H1 (cell line): ENCODE data around the gene HPN. TPM values are rescaled to one million over a fixed set of nuclear protein-coding genes. Genes with fewer than 3 reads are reported as not detected.

Experiments
- CTCF ChIA-PET: fragments of 300-600 bp; sonication (Branson Sonifier 250); formaldehyde crosslinking; loops from one replicate; lab custom pipeline; 2021; ENCODE audit not compliant: partially characterized antibody; lab: Charles Lee
- POLR2A ChIA-PET: fragments of 300-600 bp; sonication (Branson Sonifier 250); formaldehyde crosslinking; loops from one replicate; lab custom pipeline; 2021; ENCODE audit warnings: inconsistent platforms; ENCODE audit not compliant: partially characterized antibody; lab: Charles Lee
- DNase-seq, 2 experiments: peaks; one replicate each; pipeline versions ENCODE4 v3.0.0 to v3.0.0-alpha.2; 2010 to 2022; ENCODE audit warnings: low spot score in 2 of 2, low read depth in 1 of 2, mixed read lengths in 1 of 2
- FAIRE-seq: peaks from 2 replicates; lab custom pipeline; 2011; peaks lifted over from hg19 to GRCh38; lab: Jason Lieb, UNC
- H2AFZ ChIP-seq: 2 replicates; pipeline ENCODE4 v1.8.1; 2012; ENCODE audit warnings: low read length, inconsistent platforms
- H2AK5ac ChIP-seq: 2 replicates; pipeline ENCODE4 v1.6.1; 2013; ENCODE audit warnings: low read depth, low read length
- H2BK120ac ChIP-seq: replicated peaks from 2 replicates; pipeline ENCODE3; 2013; ENCODE audit warnings: low read depth, low read length, inconsistent platforms
- H2BK12ac ChIP-seq: 2 replicates; pipeline ENCODE4 v1.6.1; 2013; ENCODE audit warnings: low read depth, low read length
- H2BK15ac ChIP-seq: 2 replicates; pipeline ENCODE4 v1.6.1; 2013; ENCODE audit warnings: low read length
- H2BK20ac ChIP-seq: 2 replicates; pipeline ENCODE4 v1.6.1; 2013; ENCODE audit warnings: low read length
- H2BK5ac ChIP-seq: 2 replicates; pipeline ENCODE4 v1.6.1; 2013; ENCODE audit warnings: low read depth, low read length
- H3K14ac ChIP-seq: 2 replicates; pipeline ENCODE4 v1.6.1; 2013; ENCODE audit warnings: inconsistent platforms; ENCODE audit not compliant: insufficient read length
- H3K18ac ChIP-seq: 2 replicates; pipeline ENCODE4 v1.6.1; 2013; ENCODE audit warnings: low read length; ENCODE audit errors: extremely low read depth
- H3K23ac ChIP-seq: 2 replicates; pipeline ENCODE4 v1.6.1; 2013; ENCODE audit warnings: inconsistent platforms; ENCODE audit not compliant: insufficient read length
- H3K23me2 ChIP-seq: 2 replicates; pipeline ENCODE4 v1.6.1; 2013; ENCODE audit warnings: low read depth, low read length
- H3K27ac ChIP-seq: 2 replicates; pipeline ENCODE4 v1.6.1; 2011; ENCODE audit warnings: low read depth, low read length, inconsistent platforms
- H3K27me3 ChIP-seq, 4 experiments: replicated peaks in 1 of 4; 1 replicate in 1 of 4; 2 replicates in 3 of 4; pipeline versions ENCODE4 v1.6.1 to v1.8.1; 2011 to 2013; ENCODE audit warnings: low read length in 3 of 4, mild to moderate bottlenecking in 3 of 4, inconsistent platforms in 2 of 4, mixed read lengths in 2 of 4, moderate library complexity in 1 of 4; ENCODE audit not compliant: control insufficient read depth in 3 of 4, insufficient read depth in 3 of 4; ENCODE audit errors: extremely low read depth in 1 of 4
- H3K36me3 ChIP-seq, 4 experiments: 2 replicates each; pipeline versions ENCODE4 v1.6.1 to v1.8.1; 2011 to 2013; ENCODE audit warnings: mild to moderate bottlenecking in 4 of 4, low read length in 3 of 4, moderate library complexity in 2 of 4, control low read depth in 1 of 4, inconsistent platforms in 1 of 4; ENCODE audit not compliant: insufficient read depth in 4 of 4, control insufficient read depth in 2 of 4
- H3K4ac ChIP-seq: replicated peaks from 2 replicates; pipeline ENCODE3; 2013; ENCODE audit warnings: low read length, low read depth, mixed read lengths, inconsistent platforms; ENCODE audit not compliant: insufficient read length
- H3K4me1 ChIP-seq, 4 experiments: replicated peaks in 1 of 4; 1 replicate in 1 of 4; 2 replicates in 3 of 4; pipeline versions ENCODE4 v1.6.1 to v1.8.1; 2011 to 2013; ENCODE audit warnings: low read length in 3 of 4, inconsistent platforms in 2 of 4, mixed read lengths in 1 of 4; ENCODE audit not compliant: insufficient read depth in 4 of 4, control insufficient read depth in 3 of 4
- H3K4me2 ChIP-seq, 2 experiments: 2 replicates each; pipeline versions ENCODE4 v1.6.1 to v1.8.1; 2011 to 2013; ENCODE audit warnings: low read depth in 2 of 2, low read length in 2 of 2, control low read depth in 1 of 2, inconsistent platforms in 1 of 2, mild to moderate bottlenecking in 1 of 2; ENCODE audit not compliant: insufficient read depth in 1 of 2
- H3K4me3 ChIP-seq, 4 experiments: fragments of 200-600, 300-600 bp in 1 of 4; sonication (generic), shearing (Covaris generic), sonication (Bioruptor Twin) in 1 of 4; 2 replicates each; pipeline versions ENCODE4 v1.5.1 to v1.8.1; 2011 to 2016; ENCODE audit warnings: low read length in 4 of 4, low read depth in 3 of 4, control low read depth in 2 of 4, inconsistent platforms in 2 of 4, mild to moderate bottlenecking in 2 of 4, mixed read lengths in 1 of 4, moderate library complexity in 1 of 4; ENCODE audit not compliant: insufficient read depth in 2 of 4; ENCODE audit errors: extremely low read depth in 1 of 4
- H3K56ac ChIP-seq: replicated peaks from 2 replicates; pipeline ENCODE3; 2013; ENCODE audit warnings: low read depth, mild to moderate bottlenecking, mixed read lengths, low read length, inconsistent platforms; ENCODE audit not compliant: insufficient read length
- H3K79me1 ChIP-seq: 2 replicates; pipeline ENCODE4 v1.6.1; 2013; ENCODE audit warnings: low read depth, low read length, control low read depth
- H3K79me2 ChIP-seq, 2 experiments: 2 replicates each; pipeline versions ENCODE4 v1.6.1 to v1.8.1; 2012 to 2013; ENCODE audit warnings: low read length in 2 of 2, mild to moderate bottlenecking in 2 of 2, inconsistent platforms in 1 of 2; ENCODE audit not compliant: insufficient read depth in 2 of 2, control insufficient read depth in 1 of 2
- H3K9ac ChIP-seq, 4 experiments: replicated peaks in 1 of 4; 1 replicate in 1 of 4; 2 replicates in 3 of 4; pipeline versions ENCODE4 v1.6.1 to v1.8.1; 2011 to 2013; ENCODE audit warnings: low read depth in 3 of 4, low read length in 3 of 4, control low read depth in 2 of 4, mild to moderate bottlenecking in 2 of 4, moderate library complexity in 2 of 4, inconsistent platforms in 1 of 4; ENCODE audit errors: extremely low read depth in 1 of 4
- H3K9me3 ChIP-seq, 2 experiments: 2 replicates each; pipeline versions ENCODE4 v1.6.1 to v1.8.1; 2012 to 2013; ENCODE audit warnings: mild to moderate bottlenecking in 2 of 2, moderate library complexity in 2 of 2, control low read depth in 1 of 2, inconsistent platforms in 1 of 2, low read depth in 1 of 2, low read length in 1 of 2, mixed read lengths in 1 of 2; ENCODE audit not compliant: insufficient read depth in 2 of 2
- H4K20me1 ChIP-seq, 2 experiments: replicated peaks in 1 of 2; 2 replicates each; pipeline versions ENCODE3 to v1.8.1; 2011 to 2013; ENCODE audit warnings: inconsistent platforms in 2 of 2, low read length in 2 of 2, mild to moderate bottlenecking in 1 of 2; ENCODE audit not compliant: insufficient read depth in 2 of 2, control insufficient read depth in 1 of 2
- H4K5ac ChIP-seq: 2 replicates; pipeline ENCODE4 v1.6.1; 2013; ENCODE audit warnings: low read length, low read depth, mixed read lengths, inconsistent platforms; ENCODE audit not compliant: insufficient read length
- H4K8ac ChIP-seq: 2 replicates; pipeline ENCODE4 v1.8.0; 2013; ENCODE audit warnings: mild to moderate bottlenecking, moderate library complexity, low read length, inconsistent platforms; ENCODE audit not compliant: insufficient read depth; ENCODE audit errors: extremely low read depth
- H4K91ac ChIP-seq: replicated peaks from 2 replicates; pipeline ENCODE3; 2013; ENCODE audit warnings: low read length, mixed read lengths, inconsistent platforms; ENCODE audit not compliant: insufficient read length
- BCL11A ChIP-seq, 2 experiments: IDR thresholded peaks; one replicate each; pipeline ENCODE4 v1.6.1; 2011; ENCODE audit warnings: low read depth in 2 of 2, low read length in 2 of 2, mild to moderate bottlenecking in 2 of 2
- CEBPB ChIP-seq: IDR thresholded peaks from 2 replicates; pipeline ENCODE4 v1.6.1; 2012; ENCODE audit warnings: low read depth, low read length
- E2F6 ChIP-seq: IDR thresholded peaks from 2 replicates; pipeline ENCODE4 v1.6.1; 2012; ENCODE audit warnings: inconsistent platforms
- HDAC2 ChIP-seq, 2 experiments: fragments of 300-600 bp in 1 of 2; sonication (generic) in 1 of 2; IDR thresholded peaks; 2 replicates each; pipeline ENCODE4 v1.6.1; 2011 to 2012; ENCODE audit warnings: low read depth in 2 of 2, low read length in 2 of 2, mild to moderate bottlenecking in 2 of 2, moderate library complexity in 2 of 2, borderline replicate concordance in 1 of 2, inconsistent platforms in 1 of 2
- HDAC6 ChIP-seq: IDR thresholded peaks from one replicate; pipeline ENCODE4 v1.7.1; 2012; ENCODE audit warnings: low read depth, mild to moderate bottlenecking, inconsistent platforms, low read length, moderate library complexity
- JUND ChIP-seq: IDR thresholded peaks from 2 replicates; pipeline ENCODE4 v1.6.1; 2011; ENCODE audit warnings: mild to moderate bottlenecking, improper control_type of control experiment, low read length
- KDM5A ChIP-seq: fragments of 200-600 bp; IDR thresholded peaks from 2 replicates; pipeline ENCODE4 v1.7.1; 2012; ENCODE audit warnings: mild to moderate bottlenecking, low read length, inconsistent platforms, mixed read lengths
- MAFK ChIP-seq: IDR thresholded peaks from 2 replicates; pipeline ENCODE4 v1.6.1; 2012; ENCODE audit warnings: low read depth, mild to moderate bottlenecking, improper control_type of control experiment, low read length
- NANOG ChIP-seq: IDR thresholded peaks from 2 replicates; pipeline ENCODE4 v1.6.1; 2011; ENCODE audit warnings: low read length, low read depth, mild to moderate bottlenecking, inconsistent platforms; ENCODE audit not compliant: insufficient read depth, poor library complexity, severe bottlenecking
- SAP30 ChIP-seq: fragments of 300-600 bp; sonication (generic); IDR thresholded peaks from 2 replicates; pipeline ENCODE4 v1.7.1; 2012; ENCODE audit warnings: low read length, moderate library complexity, mild to moderate bottlenecking, inconsistent platforms; ENCODE audit not compliant: insufficient read depth, insufficient replicate concordance
- SP4 ChIP-seq: IDR thresholded peaks from 2 replicates; pipeline ENCODE4 v1.6.1; 2012; ENCODE audit warnings: low read length, inconsistent platforms
- YY1 ChIP-seq: IDR thresholded peaks from 2 replicates; pipeline ENCODE4 v1.6.1; 2011; ENCODE audit warnings: low read depth, mild to moderate bottlenecking, low read length
- ZNF274 ChIP-seq: IDR thresholded peaks from 2 replicates; pipeline ENCODE4 v1.7.0; 2012; ENCODE audit warnings: low read length, borderline replicate concordance; ENCODE audit errors: extremely low read depth
- WGBS, 2 experiments: shearing (Covaris generic) in 1 of 2; methylation state at CpG; one replicate each; pipeline versions ENCODE4 v1.1.6 to v1.1.7; 2013 to 2015; ENCODE audit warnings: low lambda C conversion rate in 2 of 2, mixed read lengths in 2 of 2, inconsistent platforms in 1 of 2, low coverage in 1 of 2, missing lambda C conversion rate in 1 of 2; ENCODE audit not compliant: insufficient replicate concordance in 2 of 2, insufficient coverage in 1 of 2, insufficient read length in 1 of 2; ENCODE audit errors: extremely low coverage in 1 of 2, missing lambda C conversion rate in 1 of 2; 5-methylcytosine and 5-hydroxymethylcytosine counted together
- polyA plus RNA-seq, 7 experiments: library from polyadenylated mRNA; depleted of rRNA in 3 of 7; stranded (reverse) in 5 of 7; unstranded in 2 of 7; fragments of >200 nt in 5 of 7; fragments of 200-250 nt in 2 of 7; gene quantifications; 1 replicate in 5 of 7; 2 replicates in 1 of 7; 4 replicates in 1 of 7; pipeline versions ENCODE4 v1.2.1 to v1.2.3, GENCODE V29; 2011 to 2013; ENCODE audit warnings: missing spikeins in 2 of 7, mixed read lengths in 2 of 7
- total RNA-seq: library from RNA; stranded (reverse); fragmentation: NEBNext Ultra II Directional; extraction: Animal tissue kit (Norgen Biotek cat#: 25700); gene quantifications from 2 replicates; pipeline ENCODE4 v1.2.1, GENCODE V29; 2021

Gene HPN
- total and polyA plus RNA-seq, 2 of the 8 experiments (the other 6 are each of a cell fraction or from before 2014, with no cell fraction given) = 14.7 to 33.7 TPM

- H4K8ac ChIP-seq = no peak overlapping the region
- no peak overlapping the region for H2BK20ac ChIP-seq
- H3K23me2 ChIP-seq = peaks cover 10% of the 10 kb centered on the region; the same call in 1 of the 2 replicates
- no peak overlapping the region for H2BK5ac ChIP-seq
- WGBS, 2 experiments = 89% methylated on average over 16 of the region's 17 CpGs; no CpG with 5 or more reads in 1 of the 2 experiments
- H3K9me3 ChIP-seq = no peaks in the 10 kb centered on the region
- H3K4ac ChIP-seq = no peak overlapping the region
- peaks cover 0 to 9% (median 5%) of the 10 kb centered on the region in 4 experiments; a peak in 6 of 7 replicates for H3K4me1 ChIP-seq
- H4K20me1 ChIP-seq = peaks cover 0 to 3% of the 10 kb centered on the region in 2 experiments
- H3K27ac ChIP-seq = no peak overlapping the region
- H3K27me3 ChIP-seq = peaks cover 4 to 32% (median 28%) of the 10 kb centered on the region in 4 experiments
- no peak overlapping the region for H4K5ac ChIP-seq
- no peaks in the 10 kb centered on the region for H3K79me2 ChIP-seq
- H3K79me1 ChIP-seq = no peaks in the 10 kb centered on the region
- no peak overlapping the region for H4K91ac ChIP-seq
- no peak overlapping the region for H2BK12ac ChIP-seq
- no peaks in the 10 kb centered on the region; a peak in 1 of 8 replicates for H3K36me3 ChIP-seq
- no peak overlapping the region for H2BK15ac ChIP-seq
- ChIA-PET CTCF (interaction anchor here (2.9 kb wide), 1 partner anchor 10 kb away, joined by 14 read pairs; no protein-coding TSS in a partner anchor), POLR2A (interaction anchor here (1.0 to 2.0 kb wide), 3 partner anchors 8 to 12 kb away, joined by 3 to 10 read pairs (median 5); no protein-coding TSS in a partner anchor)
- no peak for FAIRE-seq
- no peak overlapping the region for H3K4me2 ChIP-seq
- H3K4me3 ChIP-seq = no peak overlapping the region
- H3K23ac ChIP-seq = no peak overlapping the region
- no peak overlapping the region for H3K14ac ChIP-seq
- no peak for DNase-seq
- no peak overlapping the region for H2BK120ac ChIP-seq
- no peak overlapping the region for H3K56ac ChIP-seq
- H3K18ac ChIP-seq = no peak overlapping the region
- no peak overlapping the region for H3K9ac ChIP-seq
- H2AFZ ChIP-seq = no peak overlapping the region
- H2AK5ac ChIP-seq = no peak overlapping the region
- TF ChIP-seq KDM5A (no peak), YY1 (no peak), BCL11A (IDR thresholded peaks at IDR 0.05; ENCODE audit: low read depth in 2 of 2, low read length in 2 of 2) (no peak), CEBPB (no peak), HDAC6 (no peak), ZNF274 (no peak), MAFK (no peak), NANOG (no peak), SAP30 (no peak), HDAC2 (IDR thresholded peaks at IDR 0.05; ENCODE audit: borderline replicate concordance in 1 of 2, low read depth in 2 of 2, low read length in 2 of 2) (no peak), SP4 (no peak), JUND (no peak), E2F6 (no peak)
Observed at GRCh38 chr19:35034005-35034502, 7.5 kb upstream of the HPN start.
